Measurements from ENCODE around the gene SLC5A10. TPM values are rescaled to one million over a fixed set of nuclear protein-coding genes. Genes with fewer than 3 reads are reported as not detected.

Gene SLC5A10
- total and polyA plus RNA-seq, 10 donors, result 0.17 to 2.1 (median 1.5) TPM; not detected in 5

DNA sequence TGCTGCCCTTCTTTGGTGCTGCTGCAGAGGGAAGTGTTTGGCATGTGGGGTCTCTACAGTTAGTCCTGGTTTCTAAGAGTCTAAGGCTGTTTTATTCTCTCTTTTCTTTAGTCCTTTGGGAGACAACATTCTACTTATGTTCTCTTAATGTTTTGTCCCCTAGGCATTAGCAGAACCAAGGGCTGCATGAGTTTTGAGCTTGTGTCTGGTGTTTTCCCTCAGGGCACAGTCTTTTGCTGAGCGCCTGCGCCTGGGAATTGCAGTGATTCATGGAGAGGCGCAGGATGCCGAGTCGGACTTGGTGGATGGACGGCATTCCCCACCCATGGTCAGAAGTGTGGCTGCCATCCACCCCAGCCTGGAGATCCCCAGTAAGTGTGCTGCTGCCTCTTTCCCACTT, 41.1 kb upstream of the SLC5A10 start:
- H3K9me3 ChIP-seq, result no peaks in the 10 kb centered on the region
- no peak for DNase-seq
- peaks cover 0 to 100% (median 45%) of the 10 kb centered on the region in 6 donors for H3K36me3 ChIP-seq
- H3K4me1 ChIP-seq, result no peaks in the 10 kb centered on the region
- 96 to 100% (median 97%) methylated on average over 6 of the region's 6 CpGs for WGBS, 5 donors
- no peak overlapping the region for H3K4me3 ChIP-seq
- H3K27me3 ChIP-seq (replicated peaks in 1 of 7), result no peaks in the 10 kb centered on the region
- TF ChIP-seq, protein P1, sequence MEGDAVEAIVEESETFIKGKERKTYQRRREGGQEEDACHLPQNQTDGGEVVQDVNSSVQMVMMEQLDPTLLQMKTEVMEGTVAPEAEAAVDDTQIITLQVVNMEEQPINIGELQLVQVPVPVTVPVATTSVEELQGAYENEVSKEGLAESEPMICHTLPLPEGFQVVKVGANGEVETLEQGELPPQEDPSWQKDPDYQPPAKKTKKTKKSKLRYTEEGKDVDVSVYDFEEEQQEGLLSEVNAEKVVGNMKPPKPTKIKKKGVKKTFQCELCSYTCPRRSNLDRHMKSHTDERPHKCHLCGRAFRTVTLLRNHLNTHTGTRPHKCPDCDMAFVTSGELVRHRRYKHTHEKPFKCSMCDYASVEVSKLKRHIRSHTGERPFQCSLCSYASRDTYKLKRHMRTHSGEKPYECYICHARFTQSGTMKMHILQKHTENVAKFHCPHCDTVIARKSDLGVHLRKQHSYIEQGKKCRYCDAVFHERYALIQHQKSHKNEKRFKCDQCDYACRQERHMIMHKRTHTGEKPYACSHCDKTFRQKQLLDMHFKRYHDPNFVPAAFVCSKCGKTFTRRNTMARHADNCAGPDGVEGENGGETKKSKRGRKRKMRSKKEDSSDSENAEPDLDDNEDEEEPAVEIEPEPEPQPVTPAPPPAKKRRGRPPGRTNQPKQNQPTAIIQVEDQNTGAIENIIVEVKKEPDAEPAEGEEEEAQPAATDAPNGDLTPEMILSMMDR (IDR thresholded peaks at IDR 0.05 in 8 of 11, conservative IDR thresholded peaks at IDR 0.05 in 3 of 11), result no peak
- TF ChIP-seq POLR2A (IDR thresholded peaks at IDR 0.05) (no peak), POLR2AphosphoS5 (IDR thresholded peaks at IDR 0.05) (no peak)
- no peak overlapping the region for H3K27ac ChIP-seq
- intact Hi-C loops (cut with DNase I; ENCODE audit: low total_unique reads), result no loop called here

GRCh38 chr17:18916816-18917500, 35.0 kb upstream of the SLC5A10 start:
- H3K27me3 ChIP-seq (replicated peaks in 1 of 7), result no peaks in the 10 kb centered on the region
- no peak for DNase-seq
- no peak overlapping the region for H3K4me3 ChIP-seq
- H3K9me3 ChIP-seq, result no peaks in the 10 kb centered on the region
- intact Hi-C loops (cut with DNase I; ENCODE audit: low total_unique reads), result no loop called here
- peaks cover 11 to 37% (median 20%) of the 10 kb centered on the region in 6 donors for H3K4me1 ChIP-seq
- peaks cover 0 to 73% (median 39%) of the 10 kb centered on the region in 6 donors for H3K36me3 ChIP-seq
- TF ChIP-seq, protein P1 (IDR thresholded peaks at IDR 0.05 in 8 of 11, conservative IDR thresholded peaks at IDR 0.05 in 3 of 11), result no peak
- TF ChIP-seq POLR2A (IDR thresholded peaks at IDR 0.05) (no peak), POLR2AphosphoS5 (IDR thresholded peaks at IDR 0.05) (no peak)
- 39 to 51% (median 44%) methylated on average over 5 of the region's 5 CpGs for WGBS, 5 donors
- H3K27ac ChIP-seq, result no peak overlapping the region

DNA sequence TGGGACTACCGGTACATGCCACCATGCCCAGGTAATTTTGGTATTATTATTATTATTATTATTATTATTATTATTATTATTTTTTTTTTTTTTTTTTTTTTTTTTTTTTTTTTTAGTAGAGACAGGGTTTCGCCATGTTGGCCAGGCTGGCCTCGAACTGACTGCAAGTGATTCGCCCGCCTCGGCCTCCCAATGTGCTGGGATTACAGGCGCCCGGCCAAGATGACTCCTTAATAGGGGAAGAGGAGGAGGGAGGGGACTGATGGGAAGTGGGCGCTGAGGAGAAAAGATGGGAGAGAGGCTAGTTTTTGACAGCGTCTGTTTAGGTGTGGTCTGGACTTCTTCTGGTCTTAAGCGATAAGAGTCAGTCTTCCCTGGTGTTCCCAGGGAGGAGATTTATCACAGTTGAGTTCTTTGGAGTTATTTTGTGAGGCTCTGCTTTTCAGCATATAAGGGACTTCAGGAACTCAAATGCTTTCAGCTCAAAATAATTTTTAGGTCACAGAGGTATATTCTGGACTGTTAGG, 34.4 kb upstream of the SLC5A10 start:
- DNase-seq, result no peak
- Histone ChIP-seq H3K4me3 (no peak overlapping the region), H3K27me3 (replicated peaks in 1 of 7) (no peaks in the 10 kb centered on the region), H3K9me3 (no peaks in the 10 kb centered on the region), H3K27ac (no peak overlapping the region), H3K36me3 (peaks cover 0 to 67% (median 33%) of the 10 kb centered on the region in 6 donors), H3K4me1 (peaks cover 13 to 43% (median 25%) of the 10 kb centered on the region in 6 donors)
- intact Hi-C loops (cut with DNase I; ENCODE audit: low total_unique reads), result no loop called here
- TF ChIP-seq POLR2AphosphoS5 (IDR thresholded peaks at IDR 0.05), result no peak
- no peak for TF ChIP-seq POLR2A (IDR thresholded peaks at IDR 0.05)
- TF ChIP-seq, protein P1 (IDR thresholded peaks at IDR 0.05 in 8 of 11, conservative IDR thresholded peaks at IDR 0.05 in 3 of 11), result no peak
- 85 to 94% (median 90%) methylated on average over 11 of the region's 11 CpGs for WGBS, 5 donors

DNA sequence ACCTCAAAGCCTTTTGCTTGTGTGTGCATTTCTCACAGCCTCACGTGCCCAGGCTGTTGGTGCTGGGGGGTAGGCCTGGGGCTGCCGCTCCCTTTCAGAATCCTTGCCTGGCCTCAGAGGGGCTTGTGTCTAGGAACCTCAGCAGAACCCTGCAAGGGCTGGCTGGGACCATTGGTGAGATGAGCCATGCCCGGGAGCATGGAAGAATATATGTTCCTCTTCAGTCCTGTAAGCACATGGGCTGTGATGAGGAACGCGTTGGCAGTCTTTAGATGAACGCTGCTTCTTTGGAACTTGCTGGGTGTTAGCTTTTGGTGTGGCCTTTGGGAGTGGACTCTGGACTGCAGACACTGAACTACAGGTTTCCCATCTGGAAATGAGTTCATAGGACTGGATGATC, 32.0 kb upstream of the SLC5A10 start:
- no peak for TF ChIP-seq POLR2AphosphoS5 (IDR thresholded peaks at IDR 0.05)
- TF ChIP-seq POLR2A (IDR thresholded peaks at IDR 0.05), result no peak
- TF ChIP-seq, protein P1 (IDR thresholded peaks at IDR 0.05 in 8 of 11, conservative IDR thresholded peaks at IDR 0.05 in 3 of 11), result no peak
- H3K27me3 ChIP-seq (replicated peaks in 1 of 7), result no peaks in the 10 kb centered on the region
- WGBS, 5 donors, result 80 to 92% (median 87%) methylated on average over 6 of the region's 6 CpGs
- H3K27ac ChIP-seq, result peak overlapping the region in 1 of 8 donors; percentile 13
- H3K9me3 ChIP-seq, result no peaks in the 10 kb centered on the region
- no peak for DNase-seq
- intact Hi-C loops (cut with DNase I; ENCODE audit: low total_unique reads), result no loop called here
- H3K36me3 ChIP-seq, result peaks cover 0 to 56% (median 20%) of the 10 kb centered on the region in 6 donors
- H3K4me3 ChIP-seq, result no peak overlapping the region
- peaks cover 13 to 62% (median 27%) of the 10 kb centered on the region in 6 donors for H3K4me1 ChIP-seq
